Measurements from ENCODE around the gene TMEM169. TPM values are rescaled to one million over a fixed set of nuclear protein-coding genes. Genes with fewer than 3 reads are reported as not detected.

TMEM169 gene
- total RNA-seq, 4 donors from 2014 or later: 0.30 to 0.85 (median 0.72) TPM; not detected in 1

DNA sequence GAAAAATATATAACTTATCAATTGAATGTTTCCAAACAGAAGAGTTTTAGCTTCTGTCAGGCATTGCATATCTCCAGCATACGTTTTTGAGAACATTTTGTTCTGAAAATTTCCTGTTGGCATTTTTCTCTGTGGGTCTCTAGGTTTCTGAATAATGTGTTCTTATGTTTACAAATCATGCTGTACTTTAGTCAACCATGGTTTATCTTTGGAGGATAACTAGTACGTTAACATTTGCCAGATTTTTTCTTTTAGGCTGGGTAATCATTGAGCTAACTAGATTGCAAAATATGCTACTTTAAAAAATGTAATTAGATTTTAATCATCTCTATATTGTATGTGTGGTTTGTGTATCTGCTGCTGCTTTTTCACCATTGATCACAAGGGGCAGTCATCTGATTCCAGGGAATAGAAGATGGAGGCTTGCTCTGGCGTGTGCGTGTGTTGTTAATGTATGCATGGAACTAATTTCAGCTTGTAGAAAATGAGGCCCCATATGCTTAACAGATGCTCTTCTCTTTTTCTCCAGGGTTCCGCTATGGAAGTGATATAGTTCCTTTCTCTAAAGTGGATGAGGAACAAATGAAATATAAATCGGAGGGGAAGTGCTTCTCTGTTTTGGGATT is 48.7 kb downstream of the TMEM169 start:
- Histone ChIP-seq H3K9me3 (no peaks in the 10 kb centered on the region), H3K27ac (no peak overlapping the region), H3K4me3 (no peak overlapping the region), H3K36me3 (peaks cover 98% of the 10 kb centered on the region), H3K4me1 (peaks cover 3% of the 10 kb centered on the region), H3K27me3 (no peaks in the 10 kb centered on the region)
- TF ChIP-seq POLR2AphosphoS5 (IDR thresholded peaks at IDR 0.05) (no peak), EP300 (IDR thresholded peaks at IDR 0.05) (no peak), POLR2A (IDR thresholded peaks at IDR 0.05) (no peak)
- TF ChIP-seq, protein P1, sequence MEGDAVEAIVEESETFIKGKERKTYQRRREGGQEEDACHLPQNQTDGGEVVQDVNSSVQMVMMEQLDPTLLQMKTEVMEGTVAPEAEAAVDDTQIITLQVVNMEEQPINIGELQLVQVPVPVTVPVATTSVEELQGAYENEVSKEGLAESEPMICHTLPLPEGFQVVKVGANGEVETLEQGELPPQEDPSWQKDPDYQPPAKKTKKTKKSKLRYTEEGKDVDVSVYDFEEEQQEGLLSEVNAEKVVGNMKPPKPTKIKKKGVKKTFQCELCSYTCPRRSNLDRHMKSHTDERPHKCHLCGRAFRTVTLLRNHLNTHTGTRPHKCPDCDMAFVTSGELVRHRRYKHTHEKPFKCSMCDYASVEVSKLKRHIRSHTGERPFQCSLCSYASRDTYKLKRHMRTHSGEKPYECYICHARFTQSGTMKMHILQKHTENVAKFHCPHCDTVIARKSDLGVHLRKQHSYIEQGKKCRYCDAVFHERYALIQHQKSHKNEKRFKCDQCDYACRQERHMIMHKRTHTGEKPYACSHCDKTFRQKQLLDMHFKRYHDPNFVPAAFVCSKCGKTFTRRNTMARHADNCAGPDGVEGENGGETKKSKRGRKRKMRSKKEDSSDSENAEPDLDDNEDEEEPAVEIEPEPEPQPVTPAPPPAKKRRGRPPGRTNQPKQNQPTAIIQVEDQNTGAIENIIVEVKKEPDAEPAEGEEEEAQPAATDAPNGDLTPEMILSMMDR (IDR thresholded peaks at IDR 0.05): no peak
- DNase-seq (ENCODE audit: low spot score in 2 of 2): no peak
- WGBS: 78% methylated on average over 6 of the region's 6 CpGs

DNA sequence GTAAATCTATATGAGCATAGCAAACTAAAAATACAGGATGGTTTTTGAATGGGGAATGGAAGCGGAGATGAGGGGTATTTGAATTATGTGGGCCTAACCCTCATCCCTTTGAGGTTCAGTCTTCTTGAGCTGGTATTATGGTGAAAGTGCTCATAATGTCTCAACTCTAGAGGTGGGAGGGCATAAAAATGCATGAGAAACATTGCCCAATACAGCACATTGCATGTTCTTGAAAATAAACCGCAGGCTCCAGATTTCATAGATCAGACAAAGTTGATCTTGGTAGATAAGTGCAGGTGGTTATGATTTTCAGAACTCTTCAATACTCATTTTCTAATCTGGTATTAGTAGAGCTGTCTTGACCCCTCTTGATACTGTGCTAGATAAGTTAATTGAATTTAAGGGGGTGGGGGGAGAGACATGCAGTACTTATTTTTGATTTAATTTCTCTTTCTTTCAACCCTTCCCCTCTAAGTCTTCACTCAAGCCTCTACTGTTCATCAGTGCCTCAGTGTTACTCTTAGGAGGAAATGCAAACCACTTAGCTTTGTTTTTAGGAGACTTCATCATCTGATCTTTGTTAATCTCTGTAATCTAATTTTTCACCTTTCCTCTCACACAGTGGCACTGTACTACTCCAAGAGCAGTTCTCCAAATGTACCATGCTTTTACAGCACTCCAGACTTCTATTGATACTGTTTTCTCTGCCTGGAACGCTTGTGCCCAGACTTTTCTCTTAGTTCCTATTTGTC is 49.6 kb downstream of the TMEM169 start:
- Histone ChIP-seq H3K27ac (no peak overlapping the region), H3K4me3 (no peak overlapping the region), H3K4me1 (peaks cover 3% of the 10 kb centered on the region), H3K27me3 (no peaks in the 10 kb centered on the region), H3K36me3 (peaks cover 98% of the 10 kb centered on the region), H3K9me3 (no peaks in the 10 kb centered on the region)
- no peak for DNase-seq (ENCODE audit: low spot score in 2 of 2)
- TF ChIP-seq EP300 (IDR thresholded peaks at IDR 0.05) (no peak), POLR2AphosphoS5 (IDR thresholded peaks at IDR 0.05) (no peak), POLR2A (IDR thresholded peaks at IDR 0.05) (no peak)
- TF ChIP-seq, protein P1 (IDR thresholded peaks at IDR 0.05): no peak
- WGBS: 86% methylated on average over 3 of the region's 3 CpGs

DNA sequence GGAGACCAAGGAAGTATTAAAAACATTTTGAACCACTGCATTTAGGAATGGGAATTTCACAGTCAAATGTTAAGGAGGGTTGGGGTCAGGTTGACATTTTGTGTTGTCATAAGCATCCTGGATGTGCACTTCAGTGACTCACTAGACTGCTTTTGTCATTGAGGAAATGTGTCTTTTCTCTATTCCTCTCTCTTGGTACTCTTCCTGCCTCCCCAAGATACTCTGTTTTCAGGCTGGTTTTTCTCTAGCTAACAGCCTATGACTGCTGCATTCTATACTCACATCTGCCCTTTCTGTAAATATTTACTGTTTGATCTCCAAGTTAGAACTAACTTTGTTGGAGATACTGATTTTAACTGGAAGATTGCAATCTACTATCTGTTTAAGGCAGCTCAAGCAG is 50.9 kb downstream of the TMEM169 start:
- H3K27me3 ChIP-seq: no peaks in the 10 kb centered on the region
- no peak overlapping the region for H3K27ac ChIP-seq
- H3K4me3 ChIP-seq: no peak overlapping the region
- peaks cover 98% of the 10 kb centered on the region for H3K36me3 ChIP-seq
- no peaks in the 10 kb centered on the region for H3K9me3 ChIP-seq
- H3K4me1 ChIP-seq: peaks cover 3% of the 10 kb centered on the region
- no peak for DNase-seq (ENCODE audit: low spot score in 2 of 2)
- no peak for TF ChIP-seq POLR2A (IDR thresholded peaks at IDR 0.05)
- TF ChIP-seq POLR2AphosphoS5 (IDR thresholded peaks at IDR 0.05): no peak
- TF ChIP-seq, protein P1 (IDR thresholded peaks at IDR 0.05): no peak
- no peak for TF ChIP-seq EP300 (IDR thresholded peaks at IDR 0.05)

DNA sequence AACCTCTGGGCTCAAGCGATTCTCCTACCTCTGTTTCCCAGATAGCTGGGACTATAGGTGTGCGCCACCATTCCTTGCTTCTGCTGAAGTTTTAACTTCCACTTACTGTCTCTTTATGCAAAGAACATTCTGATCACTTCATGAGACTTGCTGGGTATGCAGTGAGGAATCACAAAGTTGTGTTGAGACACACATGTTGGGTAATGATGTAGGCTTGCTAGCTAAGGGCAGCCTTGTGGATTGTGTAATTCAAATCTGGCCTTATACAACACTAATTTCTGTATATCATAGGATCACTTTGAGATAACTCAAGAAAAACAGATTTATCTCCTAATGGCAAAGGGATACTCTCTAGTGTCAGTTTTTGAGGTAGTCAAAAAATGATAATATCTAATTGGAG is 51.7 kb downstream of the TMEM169 start:
- 91% methylated on average over 2 of the region's 2 CpGs for WGBS
- H3K4me3 ChIP-seq: no peak overlapping the region
- H3K27ac ChIP-seq: no peak overlapping the region
- H3K27me3 ChIP-seq: no peaks in the 10 kb centered on the region
- no peaks in the 10 kb centered on the region for H3K9me3 ChIP-seq
- DNase-seq (ENCODE audit: low spot score in 2 of 2): no peak
- peaks cover 98% of the 10 kb centered on the region for H3K36me3 ChIP-seq
- TF ChIP-seq, protein P1 (IDR thresholded peaks at IDR 0.05): no peak
- peaks cover 3% of the 10 kb centered on the region for H3K4me1 ChIP-seq

DNA sequence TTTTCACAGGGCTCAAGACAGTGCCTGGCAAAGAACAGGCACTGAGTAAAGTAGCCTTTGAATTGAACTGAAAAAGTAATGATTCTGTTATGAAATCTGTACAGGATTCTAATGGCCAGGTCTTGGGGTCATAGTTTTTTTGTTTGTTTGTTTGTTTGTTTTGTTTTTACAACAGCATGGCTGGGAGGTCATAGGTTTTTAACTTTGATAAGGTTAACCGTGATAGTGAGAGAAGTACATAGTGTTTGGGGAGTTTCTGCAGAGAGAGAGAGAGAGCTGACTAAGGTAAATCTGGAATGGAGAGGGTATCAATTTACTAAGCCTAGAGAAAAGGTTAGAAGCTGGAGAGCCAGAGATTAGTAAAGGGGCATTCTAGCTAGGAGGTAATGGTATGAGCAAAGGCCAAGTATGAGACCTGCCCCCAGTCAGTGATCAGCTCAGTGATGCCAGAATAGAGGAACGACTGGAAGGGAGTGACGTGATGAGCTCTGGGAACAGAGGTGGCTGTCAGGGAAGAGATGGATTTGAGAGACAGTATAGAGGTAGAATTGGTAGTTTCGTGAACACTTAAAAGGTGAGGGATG is 53.3 kb downstream of the TMEM169 start:
- no peak for DNase-seq (ENCODE audit: low spot score in 2 of 2)
- no peak overlapping the region for H3K27ac ChIP-seq
- 96% methylated on average over 4 of the region's 4 CpGs for WGBS

More for the DNA sequence above, 53.3 kb downstream of the TMEM169 start:
- Histone ChIP-seq H3K9me3 (no peaks in the 10 kb centered on the region), H3K36me3 (peaks cover 98% of the 10 kb centered on the region), H3K4me3 (no peak overlapping the region), H3K4me1 (peaks cover 2% of the 10 kb centered on the region), H3K27me3 (no peaks in the 10 kb centered on the region)
- TF ChIP-seq EP300 (IDR thresholded peaks at IDR 0.05) (no peak), POLR2AphosphoS5 (IDR thresholded peaks at IDR 0.05) (no peak), POLR2A (IDR thresholded peaks at IDR 0.05) (no peak)
- TF ChIP-seq, protein P1 (IDR thresholded peaks at IDR 0.05): no peak
